ENCODE measurements around the gene FYB1. TPM values are rescaled to one million over a fixed set of nuclear protein-coding genes. Genes with fewer than 3 reads are reported as not detected.

The FYB1 gene
- total RNA-seq, 1 donor from 2014 or later, result 0.55 TPM

DNA sequence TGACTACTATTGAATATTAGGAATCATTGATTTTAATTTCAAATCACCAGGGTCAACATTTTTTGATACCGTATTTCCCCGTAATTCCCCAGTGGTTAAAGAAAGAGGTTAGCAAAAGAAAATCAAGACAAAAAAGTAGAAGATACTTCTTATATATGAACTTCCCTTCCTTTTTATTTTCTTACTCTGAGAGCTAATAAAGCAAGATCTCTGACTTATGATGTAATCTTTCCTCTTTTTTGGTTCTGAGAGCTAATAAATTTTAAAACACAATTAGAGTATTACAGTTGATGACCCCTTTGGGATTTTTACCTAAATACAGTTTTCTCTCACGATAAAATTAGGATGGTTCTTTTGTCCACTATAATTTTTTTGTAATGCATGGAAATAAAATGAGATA is 9.2 kb upstream of the FYB1 start:
- H3K4me3 Mint-ChIP-seq, result no peak overlapping the region
- H3K27ac Mint-ChIP-seq, result no peak overlapping the region
- CTCF ChIA-PET, result interaction anchor here (2.1 kb wide), 1 partner anchor 10 kb away, joined by 8 read pairs; no protein-coding TSS in a partner anchor
- intact Hi-C loops (cut with micrococcal nuclease), result no loop called here
- H3K9me3 Mint-ChIP-seq, result no peaks in the 10 kb centered on the region
- POLR2A ChIA-PET, result no interaction called here
- no peaks in the 10 kb centered on the region for H3K4me1 Mint-ChIP-seq
- DNase-seq (no peak), ATAC-seq (ENCODE audit: low read depth) (no peak)
- peaks cover 2% of the 10 kb centered on the region for H3K27me3 Mint-ChIP-seq
- H3K36me3 Mint-ChIP-seq (ENCODE audit: low read depth), result no peaks in the 10 kb centered on the region
- TF ChIP-seq, protein P1, sequence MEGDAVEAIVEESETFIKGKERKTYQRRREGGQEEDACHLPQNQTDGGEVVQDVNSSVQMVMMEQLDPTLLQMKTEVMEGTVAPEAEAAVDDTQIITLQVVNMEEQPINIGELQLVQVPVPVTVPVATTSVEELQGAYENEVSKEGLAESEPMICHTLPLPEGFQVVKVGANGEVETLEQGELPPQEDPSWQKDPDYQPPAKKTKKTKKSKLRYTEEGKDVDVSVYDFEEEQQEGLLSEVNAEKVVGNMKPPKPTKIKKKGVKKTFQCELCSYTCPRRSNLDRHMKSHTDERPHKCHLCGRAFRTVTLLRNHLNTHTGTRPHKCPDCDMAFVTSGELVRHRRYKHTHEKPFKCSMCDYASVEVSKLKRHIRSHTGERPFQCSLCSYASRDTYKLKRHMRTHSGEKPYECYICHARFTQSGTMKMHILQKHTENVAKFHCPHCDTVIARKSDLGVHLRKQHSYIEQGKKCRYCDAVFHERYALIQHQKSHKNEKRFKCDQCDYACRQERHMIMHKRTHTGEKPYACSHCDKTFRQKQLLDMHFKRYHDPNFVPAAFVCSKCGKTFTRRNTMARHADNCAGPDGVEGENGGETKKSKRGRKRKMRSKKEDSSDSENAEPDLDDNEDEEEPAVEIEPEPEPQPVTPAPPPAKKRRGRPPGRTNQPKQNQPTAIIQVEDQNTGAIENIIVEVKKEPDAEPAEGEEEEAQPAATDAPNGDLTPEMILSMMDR (IDR thresholded peaks at IDR 0.05), result no peak

DNA sequence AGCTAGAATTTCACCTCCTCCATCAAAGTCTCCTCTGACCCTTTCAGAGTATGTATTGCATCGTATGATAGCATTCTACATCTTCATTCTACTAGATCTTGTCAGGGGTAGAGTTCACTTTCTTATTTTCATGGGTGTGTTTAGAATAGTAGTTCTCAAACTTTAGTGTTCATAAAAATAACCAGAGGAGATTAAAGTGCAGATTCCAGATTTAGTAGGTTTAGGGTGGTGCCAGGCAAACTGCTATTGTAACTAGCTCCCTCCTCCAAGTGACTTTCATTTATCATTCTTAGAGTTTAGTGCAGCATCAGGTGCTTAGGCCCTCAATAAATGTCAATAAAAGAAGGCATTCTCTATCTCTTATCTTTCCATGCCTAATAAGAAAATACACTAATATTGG is 7.2 kb upstream of the FYB1 start:
- DNase-seq, result no peak
- ChIA-PET CTCF (interaction anchor here (2.1 kb wide), 1 partner anchor 9 kb away, joined by 12 read pairs; no protein-coding TSS in a partner anchor), POLR2A (no interaction called here)
- Mint-ChIP-seq H3K36me3 (ENCODE audit: low read depth) (no peaks in the 10 kb centered on the region), H3K4me3 (no peak overlapping the region), H3K9me3 (no peaks in the 10 kb centered on the region), H3K4me1 (no peaks in the 10 kb centered on the region), H3K27ac (no peak overlapping the region), H3K27me3 (no peaks in the 10 kb centered on the region)
- TF ChIP-seq, protein P1 (IDR thresholded peaks at IDR 0.05), result no peak
- intact Hi-C loops (cut with micrococcal nuclease), result no loop called here
- ATAC-seq (ENCODE audit: low read depth), result no peak

DNA sequence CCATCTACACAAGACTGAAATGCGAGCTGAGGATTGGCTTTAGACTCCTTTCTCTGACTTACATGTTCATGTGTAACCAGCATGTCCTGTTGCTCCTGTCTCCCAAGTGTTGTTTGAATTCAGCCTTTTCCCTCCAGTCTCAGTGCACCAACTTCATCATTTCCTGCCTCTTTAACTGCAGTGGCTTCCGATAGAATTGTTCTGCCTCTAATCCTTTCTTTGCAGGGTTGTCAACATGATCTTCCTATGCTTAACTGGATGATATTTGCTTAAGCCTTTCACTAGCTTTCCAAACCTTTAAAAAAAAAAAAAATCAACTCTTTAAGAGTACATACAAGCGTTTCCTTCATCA is 6.7 kb upstream of the FYB1 start:
- TF ChIP-seq, protein P1 (IDR thresholded peaks at IDR 0.05), result no peak
- Mint-ChIP-seq H3K4me3 (no peak overlapping the region), H3K27me3 (no peaks in the 10 kb centered on the region), H3K27ac (no peak overlapping the region), H3K36me3 (ENCODE audit: low read depth) (no peaks in the 10 kb centered on the region), H3K4me1 (no peaks in the 10 kb centered on the region), H3K9me3 (no peaks in the 10 kb centered on the region)
- DNase-seq, result no peak
- POLR2A ChIA-PET, result no interaction called here
- CTCF ChIA-PET, result interaction anchor here (2.1 kb wide), 1 partner anchor 9 kb away, joined by 12 read pairs; no protein-coding TSS in a partner anchor
- ATAC-seq (ENCODE audit: low read depth), result no peak
- intact Hi-C loops (cut with micrococcal nuclease), result no loop called here

DNA sequence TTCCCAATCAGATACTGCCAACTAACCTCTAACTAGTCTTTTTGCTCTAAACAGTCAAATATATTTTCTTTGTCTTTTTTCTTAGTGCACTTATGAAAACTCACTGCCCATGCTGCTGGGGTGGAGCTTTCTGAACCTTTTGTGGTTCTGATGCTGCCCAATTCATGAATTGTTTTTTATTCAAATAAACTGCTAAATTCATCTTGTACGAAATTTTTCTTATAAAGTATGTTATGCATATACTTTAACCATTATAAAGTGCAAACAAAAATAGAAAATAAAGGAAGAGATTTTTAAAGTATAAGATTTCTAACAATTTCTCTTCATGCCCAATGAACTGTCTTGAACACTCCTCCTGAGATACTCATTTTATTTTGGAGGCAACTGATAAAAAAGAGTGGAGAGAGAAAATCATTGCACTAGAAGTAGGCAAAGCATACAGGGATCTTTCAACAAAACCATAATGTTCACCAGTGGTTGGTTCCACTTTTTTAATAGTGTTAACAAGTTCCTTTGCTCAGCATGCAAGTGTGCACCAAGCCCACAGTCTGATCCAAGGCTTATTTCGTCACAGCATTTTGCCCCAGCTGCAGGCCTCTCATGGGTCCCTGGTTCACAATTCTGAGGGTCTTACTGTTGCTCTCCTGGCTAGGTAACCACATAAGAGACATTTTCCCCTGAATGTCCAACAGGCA is 6.2 kb upstream of the FYB1 start:
- DNase-seq, result no peak
- no peak overlapping the region for H3K27ac Mint-ChIP-seq
- no peaks in the 10 kb centered on the region for H3K27me3 Mint-ChIP-seq
- ChIA-PET POLR2A (no interaction called here), CTCF (interaction anchor here (2.1 kb wide), 1 partner anchor 8 kb away, joined by 12 read pairs; no protein-coding TSS in a partner anchor)
- no peaks in the 10 kb centered on the region for H3K4me1 Mint-ChIP-seq
- intact Hi-C loops (cut with micrococcal nuclease), result no loop called here
- TF ChIP-seq, protein P1 (IDR thresholded peaks at IDR 0.05), result no peak
- H3K36me3 Mint-ChIP-seq (ENCODE audit: low read depth), result no peaks in the 10 kb centered on the region
- no peaks in the 10 kb centered on the region for H3K9me3 Mint-ChIP-seq
- no peak for ATAC-seq (ENCODE audit: low read depth)
- no peak overlapping the region for H3K4me3 Mint-ChIP-seq

DNA sequence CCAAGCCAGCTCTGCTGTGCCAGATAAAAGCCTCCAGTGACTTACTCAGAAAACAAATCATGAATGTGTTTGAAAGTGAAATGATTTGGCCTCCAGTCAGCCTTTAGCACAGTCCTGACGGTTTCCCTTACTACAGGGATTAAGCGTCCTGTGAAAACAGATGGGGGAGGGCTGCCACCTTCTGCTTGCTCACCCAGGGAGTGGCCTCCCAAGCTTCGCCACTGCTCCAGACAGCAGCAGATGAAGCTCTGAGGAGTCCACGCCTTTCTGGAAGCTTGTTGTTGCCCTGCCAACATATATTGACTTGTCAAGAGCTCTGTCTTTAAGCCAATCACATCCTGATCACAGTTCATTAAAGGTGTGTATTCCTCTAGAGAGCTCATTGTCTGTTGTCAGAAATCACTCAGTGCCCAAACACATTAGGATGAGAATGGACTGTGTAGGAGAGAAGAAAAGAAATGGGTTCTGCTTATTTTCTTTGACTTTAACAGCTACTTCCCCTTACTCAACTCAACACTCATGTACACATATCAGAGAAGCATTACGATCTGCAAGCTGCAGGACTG is 4.9 kb upstream of the FYB1 start:
- H3K9me3 Mint-ChIP-seq, result no peaks in the 10 kb centered on the region
- TF ChIP-seq, protein P1 (IDR thresholded peaks at IDR 0.05), result no peak

More for the DNA sequence above, 4.9 kb upstream of the FYB1 start:
- H3K4me1 Mint-ChIP-seq, result no peaks in the 10 kb centered on the region
- H3K27ac Mint-ChIP-seq, result no peak overlapping the region
- DNase-seq (no peak), ATAC-seq (ENCODE audit: low read depth) (no peak)
- H3K27me3 Mint-ChIP-seq, result peaks cover 2% of the 10 kb centered on the region
- H3K36me3 Mint-ChIP-seq (ENCODE audit: low read depth), result no peaks in the 10 kb centered on the region
- ChIA-PET POLR2A (no interaction called here), CTCF (no interaction called here)
- intact Hi-C loops (cut with micrococcal nuclease), result no loop called here
- no peak overlapping the region for H3K4me3 Mint-ChIP-seq
